H7 (cell line): ENCODE results near the gene BTNL3. TPM values are rescaled to one million over a fixed set of nuclear protein-coding genes. Genes with fewer than 3 reads are reported as not detected.
"Not testable (repeated sequence)": the region's sequence is repeated elsewhere in the genome, so short reads cannot be mapped to it uniquely, and the experiment has no call there.

Experiments
- DNase-seq: peaks from one replicate; pipeline ENCODE4 v3.0.0; 2012
- H3K27me3 ChIP-seq: 2 replicates; pipeline ENCODE4 v1.6.0; 2011; ENCODE audit warnings: mild to moderate bottlenecking, low read length; ENCODE audit not compliant: control insufficient read depth, insufficient read depth
- H3K36me3 ChIP-seq: replicated peaks from 2 replicates; pipeline ENCODE4 v1.5.1; 2011; ENCODE audit warnings: low read length; ENCODE audit not compliant: control insufficient read depth, insufficient read depth
- H3K4me3 ChIP-seq: 2 replicates; pipeline ENCODE4 v1.5.1; 2011; ENCODE audit warnings: low read depth, mild to moderate bottlenecking, control low read depth, low read length, moderate library complexity; ENCODE audit not compliant: insufficient read depth
- total RNA-seq: library from RNA; depleted of rRNA; stranded (reverse); fragments of >200 nt; shearing (Covaris generic); gene quantifications from 2 replicates; pipeline ENCODE4 v1.2.3, GENCODE V29; 2014

The BTNL3 gene
- total RNA-seq, 1 experiment from 2014 or later, result not detected

DNA sequence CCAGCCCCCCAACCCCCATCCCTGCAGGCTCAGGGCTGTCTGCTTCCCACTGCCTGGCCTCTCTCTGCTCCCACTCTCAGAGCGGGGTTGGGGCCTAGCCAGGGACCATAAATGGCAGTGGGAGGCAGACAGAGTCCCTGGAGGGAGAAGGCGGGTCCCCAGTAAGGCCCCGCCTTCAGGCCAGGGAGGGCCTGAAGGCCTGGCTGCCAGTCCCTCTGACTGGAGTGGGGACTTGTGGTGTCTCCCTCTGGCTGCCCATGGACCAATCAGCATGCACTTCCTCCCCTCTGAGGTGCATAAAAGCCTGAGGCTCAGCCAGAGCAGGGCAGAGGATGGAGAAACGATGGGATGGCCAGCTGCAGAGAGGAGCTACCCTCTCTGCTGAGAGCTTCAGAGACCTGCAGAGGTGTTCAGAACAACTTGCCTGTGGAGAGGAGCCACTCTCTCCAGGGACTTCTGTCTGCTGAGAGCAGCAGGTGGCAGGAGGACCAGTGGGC lies 48.8 kb downstream of the BTNL3 start:
- DNase-seq, result peak; percentile 76
- no peaks in the 10 kb centered on the region for H3K36me3 ChIP-seq

DNA sequence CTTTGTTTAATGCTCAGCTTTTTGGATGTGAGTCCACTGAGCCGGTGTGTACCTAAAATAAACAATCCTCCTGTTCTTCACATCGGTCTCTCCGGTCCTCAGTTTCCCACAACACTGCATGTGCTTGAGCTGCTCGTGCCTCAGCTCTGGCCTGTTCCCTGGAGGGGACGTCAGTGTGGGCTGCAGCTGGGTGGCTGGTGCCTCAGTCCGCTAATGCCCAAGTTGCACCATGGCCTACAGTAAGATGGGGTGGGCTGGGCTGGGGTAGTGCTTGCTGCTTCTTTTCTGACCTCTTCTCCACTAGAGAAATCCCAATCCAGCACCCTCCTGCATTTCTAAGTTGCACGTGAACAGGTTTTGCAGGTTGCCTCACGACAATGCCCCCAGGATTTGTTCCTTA lies 50.8 kb downstream of the BTNL3 start:
- no peak for DNase-seq

More for the DNA sequence above, 48.8 kb downstream of the BTNL3 start:
- peaks cover 8% of the 10 kb centered on the region for H3K27me3 ChIP-seq
- no peak overlapping the region for H3K4me3 ChIP-seq

DNA sequence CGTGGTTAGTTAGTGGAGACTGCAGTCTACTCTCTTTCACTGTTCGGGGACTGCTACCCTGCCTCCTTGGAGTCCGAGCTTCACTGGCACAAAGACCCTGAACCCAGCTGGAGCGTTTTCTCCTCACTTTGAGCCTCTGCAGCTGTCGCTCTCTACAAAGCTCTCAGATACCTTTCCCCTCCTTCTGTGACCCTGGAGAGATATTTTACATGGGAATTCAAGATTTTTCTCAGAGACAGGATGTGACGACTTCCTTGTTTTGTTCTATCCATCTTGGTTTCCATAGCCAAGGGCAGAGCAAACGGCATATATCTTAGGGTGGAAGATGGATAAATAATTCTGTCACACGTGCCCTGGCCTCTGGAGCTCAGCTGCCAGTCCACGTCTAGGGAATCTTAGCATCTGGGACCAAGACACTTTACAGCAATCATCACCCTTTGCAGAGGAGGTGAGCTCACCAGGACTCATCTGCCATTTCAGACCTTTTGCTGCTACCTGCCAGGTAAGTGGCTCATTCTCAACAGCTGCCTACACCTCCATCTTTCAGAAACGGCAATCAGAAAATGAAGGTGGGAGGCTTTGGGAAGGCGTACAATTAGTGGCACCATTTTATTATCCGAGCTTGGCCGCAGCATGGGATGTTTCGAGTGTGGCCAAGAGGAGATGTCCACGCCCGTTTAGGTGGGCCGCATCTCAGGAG lies 51.4 kb downstream of the BTNL3 start, which contains the start of gene BTNL9:
Gene BTNL9, plus strand, starts transcription at position 336 of the 700 bp plus-strand sequence. CDS start 5,224 bp downstream, outside the sequence.
- H3K36me3 ChIP-seq, result no peaks in the 10 kb centered on the region
- H3K27me3 ChIP-seq, result peaks cover 16% of the 10 kb centered on the region
- DNase-seq, result no peak
- no peak within 1 kb of the TSS for H3K4me3 ChIP-seq

More for the DNA sequence above, 50.8 kb downstream of the BTNL3 start:
- Histone ChIP-seq H3K36me3 (no peaks in the 10 kb centered on the region), H3K27me3 (peaks cover 12% of the 10 kb centered on the region), H3K4me3 (no peak overlapping the region)

DNA sequence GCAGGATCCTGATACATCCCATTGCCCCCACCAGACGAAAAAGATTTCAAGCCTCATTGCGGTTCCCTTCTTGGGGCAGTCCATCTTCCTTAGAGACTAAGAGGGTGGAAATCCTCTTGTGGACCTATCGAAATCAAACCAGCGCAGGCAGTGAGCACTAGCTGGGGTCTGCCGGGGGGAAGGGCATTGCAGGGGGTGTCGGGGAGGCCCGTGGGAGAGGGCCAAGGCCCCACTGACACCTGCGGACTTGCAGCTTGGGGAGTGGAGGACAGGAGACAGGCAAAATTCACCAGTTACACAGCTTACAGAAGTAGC lies 51.9 kb downstream of the BTNL3 start:
- Histone ChIP-seq H3K27me3 (peaks cover 20% of the 10 kb centered on the region), H3K36me3 (no peaks in the 10 kb centered on the region), H3K4me3 (no peak overlapping the region)
- no peak for DNase-seq

DNA sequence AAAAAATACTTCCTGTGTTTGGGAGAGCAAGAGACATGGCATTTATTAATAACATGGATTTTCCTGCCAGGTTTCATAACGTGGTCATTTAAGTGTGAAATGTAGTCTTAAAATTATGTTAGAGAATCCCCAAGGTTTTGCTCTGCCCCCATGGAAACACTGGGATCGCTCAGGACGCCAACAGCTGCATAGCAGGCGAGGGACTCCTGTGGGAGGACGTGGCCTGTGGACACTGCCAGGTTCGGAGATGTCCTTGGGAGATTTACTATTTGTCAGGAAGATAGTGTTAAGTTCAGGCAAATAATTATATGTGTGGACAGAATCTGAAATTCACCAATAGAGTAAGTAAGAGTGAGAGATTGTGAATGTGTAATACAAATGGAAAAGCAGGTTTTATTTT lies 52.4 kb downstream of the BTNL3 start:
- Histone ChIP-seq H3K27me3 (peaks cover 20% of the 10 kb centered on the region), H3K4me3 (no peak overlapping the region), H3K36me3 (no peaks in the 10 kb centered on the region)
- DNase-seq, result no peak

DNA sequence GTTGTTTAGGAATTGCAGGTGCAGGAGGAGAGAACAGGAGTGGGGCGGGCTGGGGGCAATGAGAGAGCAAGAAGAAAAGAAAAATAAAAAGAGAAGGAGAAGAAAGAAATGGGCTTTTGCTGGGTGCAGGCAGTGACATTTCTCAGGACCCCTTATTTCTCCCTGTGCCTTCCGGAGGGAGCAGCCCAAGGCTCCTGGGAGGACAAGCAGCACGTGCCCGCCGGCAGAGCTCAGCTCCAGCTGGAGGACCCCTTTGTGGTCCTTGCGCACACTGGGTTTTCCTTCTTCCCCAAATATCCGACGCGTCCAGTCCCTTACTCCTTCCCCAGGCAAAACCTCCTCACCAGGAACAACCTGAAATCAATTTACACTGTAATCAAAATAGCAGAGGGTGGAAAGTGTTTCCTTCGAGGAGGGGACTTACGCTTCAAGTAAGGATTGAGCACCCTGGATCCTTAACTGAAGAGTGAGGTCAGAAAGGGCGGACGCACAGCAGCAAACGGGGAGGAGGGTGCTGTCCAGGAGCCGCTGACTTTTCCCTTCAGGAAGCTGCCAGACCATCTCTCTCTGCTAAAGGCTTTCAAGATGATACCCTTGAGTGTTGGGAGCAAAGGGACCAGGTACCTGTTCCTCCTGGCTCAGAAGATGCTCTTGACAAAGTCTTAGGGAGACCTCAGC lies 53.5 kb downstream of the BTNL3 start:
- H3K4me3 ChIP-seq, result no peak overlapping the region
- DNase-seq, result no peak
- H3K36me3 ChIP-seq, result no peaks in the 10 kb centered on the region
- H3K27me3 ChIP-seq, result peaks cover 26% of the 10 kb centered on the region

DNA sequence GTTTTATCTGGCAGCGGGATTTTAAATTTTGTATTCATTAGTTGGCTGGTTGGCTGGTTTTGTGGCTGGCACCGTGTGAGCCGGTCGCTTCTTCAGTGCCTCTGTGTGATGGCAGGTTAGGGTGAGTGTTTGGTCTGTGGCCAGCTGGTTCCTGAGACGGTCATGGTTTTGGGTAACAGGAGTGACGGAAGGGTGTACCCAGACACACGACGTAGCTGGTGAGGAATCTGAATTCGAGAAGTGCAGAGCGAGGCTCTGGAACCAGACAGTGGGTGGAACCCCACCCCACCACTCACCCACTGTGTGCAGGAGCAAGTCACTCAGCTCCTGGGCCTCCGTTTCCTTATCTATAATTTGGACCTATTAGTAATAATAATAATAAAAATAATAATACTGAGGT lies 54.1 kb downstream of the BTNL3 start:
- no peak overlapping the region for H3K4me3 ChIP-seq
- no peak for DNase-seq
- no peaks in the 10 kb centered on the region for H3K36me3 ChIP-seq
- H3K27me3 ChIP-seq, result peaks cover 31% of the 10 kb centered on the region

DNA sequence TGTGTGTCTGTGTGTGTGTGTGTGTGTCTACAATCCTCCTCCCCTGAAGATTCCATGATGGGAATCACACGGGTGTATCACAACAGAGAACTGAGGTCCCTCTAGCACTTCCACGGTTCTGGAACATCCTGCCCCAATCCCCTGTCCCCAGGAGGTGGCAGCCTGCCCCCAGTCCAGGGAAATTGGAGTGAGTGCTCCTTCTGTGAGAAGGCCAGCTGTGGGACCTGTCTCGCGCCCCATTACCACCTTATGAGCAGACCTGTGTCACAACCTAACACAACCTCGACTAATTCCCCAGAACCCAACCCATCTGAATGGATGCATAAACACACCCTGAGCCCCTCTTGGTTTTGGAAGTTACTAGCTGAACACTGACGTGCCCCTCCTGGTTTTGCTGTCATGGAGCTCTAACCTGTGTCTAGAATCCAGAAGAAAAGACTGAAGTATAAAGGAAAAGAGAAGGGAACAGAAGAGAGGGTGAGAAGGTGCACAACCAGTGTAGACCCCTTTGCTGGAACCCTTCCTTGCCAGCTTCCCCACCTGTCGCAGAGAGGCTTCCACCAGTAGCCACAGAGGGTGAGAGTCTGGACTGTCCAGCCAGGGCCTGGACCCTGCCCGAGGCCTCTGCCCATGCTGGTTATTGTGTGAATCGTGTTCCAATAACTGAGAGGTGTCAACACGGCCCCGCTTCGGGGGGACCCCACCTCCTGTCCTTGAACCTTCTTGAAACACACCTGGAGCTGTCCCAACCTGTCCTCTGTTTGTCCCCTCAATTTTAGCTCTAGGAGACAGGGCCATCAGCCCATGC lies 54.8 kb downstream of the BTNL3 start:
- Histone ChIP-seq H3K4me3 (no peak overlapping the region), H3K36me3 (no peaks in the 10 kb centered on the region), H3K27me3 (peaks cover 35% of the 10 kb centered on the region)
- DNase-seq, result no peak

DNA sequence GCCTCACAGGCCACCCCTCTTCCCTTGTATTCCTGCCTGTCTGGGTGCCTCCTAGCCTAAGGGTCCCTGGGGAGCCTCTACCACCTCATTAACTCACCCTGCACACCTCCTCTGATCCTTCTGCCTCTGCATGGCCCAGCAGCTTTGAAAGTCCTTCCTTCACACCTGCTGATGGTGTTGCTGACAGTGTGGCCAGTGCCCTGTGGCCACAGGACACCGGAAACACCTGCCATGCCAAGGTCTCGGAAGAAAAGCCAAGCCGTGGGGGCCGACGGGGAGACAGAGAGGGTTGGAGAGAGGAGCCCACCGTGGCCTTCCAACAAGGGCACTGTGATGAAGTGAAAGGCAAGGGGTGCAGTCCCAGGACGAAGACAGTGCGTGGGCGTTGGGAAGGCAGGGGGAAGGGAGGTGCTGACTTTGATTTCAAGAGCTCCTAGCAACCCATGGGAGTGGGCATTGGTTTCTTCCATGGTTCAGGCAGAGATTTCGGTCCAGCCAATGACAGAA lies 55.5 kb downstream of the BTNL3 start:
- Histone ChIP-seq H3K36me3 (no peaks in the 10 kb centered on the region), H3K27me3 (peaks cover 36% of the 10 kb centered on the region), H3K4me3 (no peak overlapping the region)
- no peak for DNase-seq

DNA sequence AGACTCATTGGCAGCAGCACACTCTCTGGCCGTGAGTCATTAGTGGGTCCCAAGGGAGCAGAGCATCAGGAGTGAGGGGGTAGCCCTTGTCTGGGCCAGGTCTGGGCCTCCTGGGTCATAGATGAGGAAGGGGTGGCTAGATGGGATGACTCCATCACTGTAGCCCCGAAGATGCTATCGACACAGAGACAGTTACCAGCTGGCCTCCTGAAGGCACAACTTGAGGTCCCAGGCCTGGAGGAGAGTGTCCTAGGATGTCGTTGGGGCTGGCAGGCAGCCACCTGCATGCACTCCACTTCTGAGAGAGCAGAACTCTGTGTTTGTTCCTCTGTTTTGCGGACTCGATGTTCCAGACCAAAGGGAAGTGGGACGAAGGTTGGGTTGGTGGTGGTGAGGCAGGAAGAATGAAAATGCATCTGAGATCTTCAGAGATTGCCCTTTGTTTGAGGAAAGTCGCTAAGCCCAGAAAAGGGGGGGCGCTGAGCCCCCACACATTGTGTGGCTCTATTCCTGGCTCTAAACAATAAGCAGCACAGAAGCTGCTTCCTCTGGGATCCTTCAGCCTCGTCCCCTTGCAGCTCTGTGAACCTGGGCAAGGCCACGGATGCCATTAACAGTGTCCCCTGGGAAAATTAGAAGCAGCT lies 56.1 kb downstream of the BTNL3 start:
- no peak overlapping the region for H3K4me3 ChIP-seq
- H3K27me3 ChIP-seq, result peaks cover 41% of the 10 kb centered on the region
- no peaks in the 10 kb centered on the region for H3K36me3 ChIP-seq
- no peak for DNase-seq

DNA sequence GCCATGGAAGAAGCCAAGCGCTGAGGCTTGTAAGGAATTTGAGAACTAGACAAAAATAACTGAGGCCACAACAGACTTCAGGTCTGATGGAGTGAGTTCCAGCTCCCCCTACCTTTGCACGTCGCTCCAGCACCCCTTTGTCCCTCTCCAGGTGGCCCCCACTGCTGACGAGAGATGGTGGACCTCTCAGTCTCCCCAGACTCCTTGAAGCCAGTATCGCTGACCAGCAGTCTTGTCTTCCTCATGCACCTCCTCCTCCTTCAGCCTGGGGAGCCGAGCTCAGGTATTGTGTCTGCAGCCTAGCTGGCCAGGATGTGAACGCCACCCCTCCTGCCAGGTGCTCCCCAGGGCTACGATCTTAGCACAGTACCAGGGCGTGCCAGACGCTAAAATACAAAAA lies 56.7 kb downstream of the BTNL3 start:
- H3K4me3 ChIP-seq, result no peak overlapping the region
- H3K36me3 ChIP-seq, result no peaks in the 10 kb centered on the region
- DNase-seq, result no peak
- H3K27me3 ChIP-seq, result peaks cover 47% of the 10 kb centered on the region

DNA sequence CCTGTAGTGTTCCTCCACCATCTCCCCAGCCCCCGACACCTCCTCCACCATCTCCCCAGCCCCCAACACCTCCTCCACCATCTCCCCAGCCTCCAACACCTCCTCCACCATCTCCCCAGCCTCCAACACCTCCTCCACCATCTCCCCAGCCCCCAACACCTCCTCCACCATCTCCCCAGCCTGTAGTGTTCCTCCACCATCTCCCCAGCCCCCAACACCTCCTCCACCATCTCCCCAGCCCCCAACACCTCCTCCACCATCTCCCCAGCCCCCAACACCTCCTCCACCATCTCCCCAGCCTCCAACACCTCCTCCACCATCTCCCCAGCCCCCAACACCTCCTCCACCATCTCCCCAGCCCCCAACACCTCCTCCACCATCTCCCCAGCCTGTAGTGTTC lies 57.2 kb downstream of the BTNL3 start:
- DNase-seq, H3K4me3 ChIP-seq, H3K36me3 ChIP-seq: not testable (repeated sequence)
- H3K27me3 ChIP-seq, result peaks cover 51% of the 10 kb centered on the region

DNA sequence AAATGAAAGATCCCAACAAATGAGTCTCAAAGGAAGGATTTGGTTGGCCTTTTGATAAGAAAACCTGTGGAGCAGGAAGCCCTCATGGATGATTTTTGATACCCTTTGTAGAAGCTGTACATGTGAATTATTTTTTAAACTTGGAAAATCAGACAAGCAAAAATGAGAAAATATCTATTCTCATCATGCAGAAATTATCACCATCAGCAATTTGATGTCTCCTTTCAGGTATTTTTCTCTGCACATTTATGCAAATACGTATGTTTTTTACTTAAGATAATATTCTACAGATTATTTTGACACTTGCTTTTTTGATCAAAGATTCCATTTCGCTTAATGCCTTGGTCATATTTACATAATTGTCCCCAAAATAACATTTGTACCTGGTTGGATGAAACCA lies 58.6 kb downstream of the BTNL3 start:
- Histone ChIP-seq H3K36me3 (no peaks in the 10 kb centered on the region), H3K27me3 (peaks cover 58% of the 10 kb centered on the region), H3K4me3 (no peak overlapping the region)
- no peak for DNase-seq

DNA sequence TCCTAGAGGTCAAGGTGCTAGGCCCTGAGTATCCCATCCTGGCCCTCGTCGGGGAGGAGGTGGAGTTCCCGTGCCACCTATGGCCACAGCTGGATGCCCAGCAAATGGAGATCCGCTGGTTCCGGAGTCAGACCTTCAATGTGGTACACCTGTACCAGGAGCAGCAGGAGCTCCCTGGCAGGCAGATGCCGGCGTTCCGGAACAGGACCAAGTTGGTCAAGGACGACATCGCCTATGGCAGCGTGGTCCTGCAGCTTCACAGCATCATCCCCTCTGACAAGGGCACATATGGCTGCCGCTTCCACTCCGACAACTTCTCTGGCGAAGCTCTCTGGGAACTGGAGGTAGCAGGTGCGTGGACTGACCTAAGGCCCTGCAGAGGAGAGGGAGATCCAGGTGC lies 59.3 kb downstream of the BTNL3 start:
- no peak for DNase-seq
- H3K36me3 ChIP-seq, result no peaks in the 10 kb centered on the region
- peaks cover 63% of the 10 kb centered on the region for H3K27me3 ChIP-seq
- H3K4me3 ChIP-seq, result no peak overlapping the region
